ENCODE results near the gene PAK5.

PAK5 gene

GRCh38 chr20:9660236-9660868 is 178.5 kb downstream of the PAK5 start:
- TF ChIP-seq SIN3A (IDR thresholded peaks at IDR 0.05; ENCODE audit: borderline replicate concordance, insufficient read depth, low read length), result no peak
- TF ChIP-seq REST (IDR thresholded peaks at IDR 0.05; ENCODE audit: insufficient read depth in 1 of 2, low read depth in 2 of 2, low read length in 2 of 2), result peak; percentile 76 to 95

GRCh38 chr20:9647741-9648140 is 191.1 kb downstream of the PAK5 start:
- TF ChIP-seq TAF1 (IDR thresholded peaks at IDR 0.05; ENCODE audit: borderline replicate concordance, insufficient read depth, low read length) (no peak), FOXP2 (optimal IDR thresholded peaks at IDR 0.05; ENCODE audit: borderline replicate concordance, extremely low read depth, extremely low read length, insufficient read depth) (no peak), POLR2AphosphoS5 (IDR thresholded peaks at IDR 0.05; ENCODE audit: low read depth, low read length) (no peak), REST (IDR thresholded peaks at IDR 0.05; ENCODE audit: insufficient read depth in 1 of 2, low read depth in 2 of 2, low read length in 2 of 2) (no peak), SIN3A (IDR thresholded peaks at IDR 0.05; ENCODE audit: borderline replicate concordance, insufficient read depth, low read length) (no peak)

GRCh38 chr20:9646375-9646774 is 192.5 kb downstream of the PAK5 start:
- no peak for TF ChIP-seq SIN3A (IDR thresholded peaks at IDR 0.05; ENCODE audit: borderline replicate concordance, insufficient read depth, low read length)
- no peak for TF ChIP-seq TAF1 (IDR thresholded peaks at IDR 0.05; ENCODE audit: borderline replicate concordance, insufficient read depth, low read length)
- no peak for TF ChIP-seq POLR2AphosphoS5 (IDR thresholded peaks at IDR 0.05; ENCODE audit: low read depth, low read length)
- no peak for TF ChIP-seq REST (IDR thresholded peaks at IDR 0.05; ENCODE audit: insufficient read depth in 1 of 2, low read depth in 2 of 2, low read length in 2 of 2)
- no peak for TF ChIP-seq FOXP2 (optimal IDR thresholded peaks at IDR 0.05; ENCODE audit: borderline replicate concordance, extremely low read depth, extremely low read length, insufficient read depth)

GRCh38 chr20:9642882-9643281 is 196.0 kb downstream of the PAK5 start:
- TF ChIP-seq REST (IDR thresholded peaks at IDR 0.05; ENCODE audit: insufficient read depth in 1 of 2, low read depth in 2 of 2, low read length in 2 of 2), result no peak
- no peak for TF ChIP-seq TAF1 (IDR thresholded peaks at IDR 0.05; ENCODE audit: borderline replicate concordance, insufficient read depth, low read length)
- no peak for TF ChIP-seq SIN3A (IDR thresholded peaks at IDR 0.05; ENCODE audit: borderline replicate concordance, insufficient read depth, low read length)
- TF ChIP-seq POLR2AphosphoS5 (IDR thresholded peaks at IDR 0.05; ENCODE audit: low read depth, low read length), result no peak
- no peak for TF ChIP-seq FOXP2 (optimal IDR thresholded peaks at IDR 0.05; ENCODE audit: borderline replicate concordance, extremely low read depth, extremely low read length, insufficient read depth)

GRCh38 chr20:9637889-9638288 is 201.0 kb downstream of the PAK5 start:
- no peak for TF ChIP-seq REST (IDR thresholded peaks at IDR 0.05; ENCODE audit: insufficient read depth in 1 of 2, low read depth in 2 of 2, low read length in 2 of 2)
- no peak for TF ChIP-seq SIN3A (IDR thresholded peaks at IDR 0.05; ENCODE audit: borderline replicate concordance, insufficient read depth, low read length)
- TF ChIP-seq POLR2AphosphoS5 (IDR thresholded peaks at IDR 0.05; ENCODE audit: low read depth, low read length), result no peak
- TF ChIP-seq FOXP2 (optimal IDR thresholded peaks at IDR 0.05; ENCODE audit: borderline replicate concordance, extremely low read depth, extremely low read length, insufficient read depth), result no peak
- no peak for TF ChIP-seq TAF1 (IDR thresholded peaks at IDR 0.05; ENCODE audit: borderline replicate concordance, insufficient read depth, low read length)

Measured in PFSK-1 (cell line).